PFSK-1 (cell line): ENCODE measurements around the gene UBA7.
A peak's percentile ranks its signal among the peaks of the same experiment; 100 is the strongest.

ENCODE experiments used
- FOXP2 ChIP-seq: optimal IDR thresholded peaks from 2 replicates; pipeline ENCODE3; 2011; ENCODE audit warnings: borderline replicate concordance, control low read depth, inconsistent platforms; ENCODE audit not compliant: insufficient read depth; ENCODE audit errors: extremely low read length, extremely low read depth
- POLR2AphosphoS5 ChIP-seq: IDR thresholded peaks from 2 replicates; pipeline ENCODE4 v1.6.1; 2012; ENCODE audit warnings: low read depth, mild to moderate bottlenecking, control low read depth, low read length, moderate library complexity
- REST ChIP-seq, 2 experiments: IDR thresholded peaks; 2 replicates each; pipeline versions ENCODE4 v1.6.1 to v1.8.0; 2011 to 2012; ENCODE audit warnings: low read depth in 2 of 2, low read length in 2 of 2, control low read depth in 1 of 2, inconsistent platforms in 1 of 2, mild to moderate bottlenecking in 1 of 2, moderate library complexity in 1 of 2; ENCODE audit not compliant: insufficient read depth in 1 of 2
- SIN3A ChIP-seq: IDR thresholded peaks from 2 replicates; pipeline ENCODE4 v1.6.1; 2012; ENCODE audit warnings: mild to moderate bottlenecking, low read length, moderate library complexity, borderline replicate concordance; ENCODE audit not compliant: insufficient read depth
- TAF1 ChIP-seq: IDR thresholded peaks from 2 replicates; pipeline ENCODE4 v1.6.1; 2012; ENCODE audit warnings: low read length, control low read depth, borderline replicate concordance; ENCODE audit not compliant: insufficient read depth

The UBA7 gene

DNA sequence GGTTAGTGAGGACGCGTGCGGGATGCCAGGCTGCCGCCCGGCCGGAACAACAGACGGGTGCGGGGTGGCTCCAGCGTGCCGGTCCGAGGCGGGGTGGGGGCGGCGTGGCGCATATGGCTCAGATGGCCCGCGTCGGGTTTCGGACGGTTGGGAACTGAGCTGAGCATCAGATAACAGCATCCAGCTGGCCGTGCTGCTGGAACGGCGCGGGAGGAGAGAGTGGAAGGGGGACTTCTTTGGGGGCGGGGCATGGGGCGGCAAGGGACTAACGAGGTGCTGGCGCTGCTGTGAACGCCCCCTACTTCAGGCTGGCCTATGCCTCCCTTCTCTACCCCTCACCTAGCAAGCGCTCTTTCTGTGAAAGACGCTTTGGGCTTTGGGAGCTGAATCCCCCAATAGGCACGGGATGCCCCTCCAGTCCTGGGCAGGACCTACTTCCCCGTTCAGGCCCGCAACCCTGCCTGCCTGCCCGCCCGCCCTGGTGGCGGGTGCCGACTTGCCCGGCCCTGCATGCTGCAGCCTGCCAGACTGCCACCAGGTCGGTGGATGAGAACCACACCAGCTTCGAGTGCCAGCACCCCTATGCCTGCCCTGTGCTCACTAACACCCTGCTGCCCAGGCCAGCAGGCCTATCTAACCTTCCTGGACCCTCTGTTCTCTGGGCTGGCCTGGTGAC lies 10.2 kb downstream of the UBA7 start:
- TF ChIP-seq REST (IDR thresholded peaks at IDR 0.05; ENCODE audit: insufficient read depth in 1 of 2, low read depth in 2 of 2, low read length in 2 of 2) (no peak), SIN3A (no peak), TAF1 (no peak), FOXP2 (no peak), POLR2AphosphoS5 (no peak)

- TF ChIP-seq FOXP2 (no peak), POLR2AphosphoS5 (peak; percentile 68), TAF1 (no peak)
Observed at GRCh38 chr3:49802719-49803464, 10.9 kb downstream of the UBA7 start, which contains the start of gene INKA1. Gene INKA1 (plus strand): TSS chr3:49803261. CDS start chr3:49803393, 132 bp downstream.

DNA sequence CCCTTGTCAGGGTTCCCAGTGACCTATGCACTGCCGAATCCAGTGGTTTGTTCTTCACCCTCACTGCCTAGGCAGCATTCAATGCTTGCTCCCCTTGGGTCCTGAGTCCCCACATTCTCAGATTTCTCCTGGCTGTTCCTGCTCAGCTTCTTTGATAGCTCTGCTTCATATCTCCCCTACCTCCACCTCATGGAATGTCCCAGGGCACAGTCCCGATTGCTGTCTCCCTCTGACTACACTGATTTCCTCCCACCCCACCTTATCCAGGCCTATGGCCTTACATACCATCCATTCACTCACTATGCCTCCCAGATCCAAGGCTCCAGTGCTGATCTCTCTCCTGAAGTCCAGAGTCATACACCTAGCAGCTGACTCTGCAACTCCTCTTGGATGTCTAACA lies 12.6 kb downstream of the UBA7 start:
- TF ChIP-seq TAF1 (no peak), SIN3A (no peak)

GRCh38 chr3:49799761-49800160 lies 14.0 kb downstream of the UBA7 start, which contains the start of gene CDHR4:
Gene CDHR4 (minus strand): TSS chr3:49799873. CDS start chr3:49799812, 61 bp downstream.
- TF ChIP-seq SIN3A (no peak), TAF1 (no peak), FOXP2 (no peak), REST (IDR thresholded peaks at IDR 0.05; ENCODE audit: insufficient read depth in 1 of 2, low read depth in 2 of 2, low read length in 2 of 2) (no peak), POLR2AphosphoS5 (no peak)

DNA sequence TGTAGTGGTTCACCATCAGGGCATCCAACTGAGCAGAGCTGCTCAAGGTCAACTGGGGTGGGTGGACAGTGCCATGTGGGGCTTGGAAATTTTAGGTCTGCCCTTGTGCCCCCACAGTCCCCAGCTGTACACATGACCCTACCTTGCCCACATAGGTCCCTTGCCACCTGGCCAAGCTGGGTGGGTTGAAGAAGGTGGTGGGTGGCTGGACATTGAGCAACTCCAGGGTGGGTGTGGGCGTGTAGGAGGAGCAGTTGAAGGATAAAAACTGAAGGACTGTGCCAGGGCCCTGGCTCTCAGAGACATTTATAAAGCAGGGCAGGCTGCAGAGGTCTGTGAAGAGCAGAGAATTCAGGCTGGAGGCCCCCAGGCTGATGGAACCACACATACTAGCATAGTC lies 14.6 kb downstream of the UBA7 start:
- TF ChIP-seq FOXP2 (no peak), REST (IDR thresholded peaks at IDR 0.05; ENCODE audit: insufficient read depth in 1 of 2, low read depth in 2 of 2, low read length in 2 of 2) (no peak), POLR2AphosphoS5 (no peak), TAF1 (no peak), SIN3A (no peak)
